GM12874 (cell line): Measurements from ENCODE around the gene RAB1B.

Experiments used
- TF ChIP-seq, protein P1 (sequence below): IDR thresholded peaks from 2 replicates; pipeline ENCODE4 v1.5.1; 2011; ENCODE audit warnings: low read depth, mild to moderate bottlenecking, control low read depth, low read length, moderate library complexity; ENCODE audit not compliant: insufficient read depth

The RAB1B gene

DNA sequence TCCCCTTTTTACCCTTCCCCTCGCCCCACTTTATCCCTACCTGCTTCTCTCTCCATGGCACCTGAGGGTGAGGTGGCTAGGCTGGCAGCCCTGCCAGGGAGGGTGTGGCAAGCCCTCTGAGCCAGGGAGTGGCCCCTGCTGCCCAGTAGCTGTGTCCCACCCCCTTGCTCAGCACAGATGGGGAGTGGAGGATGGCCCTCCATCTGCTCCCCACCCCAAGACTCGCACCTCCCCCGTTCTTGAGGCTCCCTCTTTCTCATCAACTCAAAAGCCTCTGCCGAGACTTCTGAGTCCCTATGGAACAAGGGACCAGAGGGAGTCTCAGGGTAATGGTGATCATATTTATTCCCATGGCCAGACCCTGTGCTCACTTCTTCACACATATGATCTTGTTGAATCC, 24.9 kb downstream of the RAB1B start:
- TF ChIP-seq, protein P1, sequence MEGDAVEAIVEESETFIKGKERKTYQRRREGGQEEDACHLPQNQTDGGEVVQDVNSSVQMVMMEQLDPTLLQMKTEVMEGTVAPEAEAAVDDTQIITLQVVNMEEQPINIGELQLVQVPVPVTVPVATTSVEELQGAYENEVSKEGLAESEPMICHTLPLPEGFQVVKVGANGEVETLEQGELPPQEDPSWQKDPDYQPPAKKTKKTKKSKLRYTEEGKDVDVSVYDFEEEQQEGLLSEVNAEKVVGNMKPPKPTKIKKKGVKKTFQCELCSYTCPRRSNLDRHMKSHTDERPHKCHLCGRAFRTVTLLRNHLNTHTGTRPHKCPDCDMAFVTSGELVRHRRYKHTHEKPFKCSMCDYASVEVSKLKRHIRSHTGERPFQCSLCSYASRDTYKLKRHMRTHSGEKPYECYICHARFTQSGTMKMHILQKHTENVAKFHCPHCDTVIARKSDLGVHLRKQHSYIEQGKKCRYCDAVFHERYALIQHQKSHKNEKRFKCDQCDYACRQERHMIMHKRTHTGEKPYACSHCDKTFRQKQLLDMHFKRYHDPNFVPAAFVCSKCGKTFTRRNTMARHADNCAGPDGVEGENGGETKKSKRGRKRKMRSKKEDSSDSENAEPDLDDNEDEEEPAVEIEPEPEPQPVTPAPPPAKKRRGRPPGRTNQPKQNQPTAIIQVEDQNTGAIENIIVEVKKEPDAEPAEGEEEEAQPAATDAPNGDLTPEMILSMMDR, result no peak

GRCh38 chr11:66293777-66294625, 25.6 kb downstream of the RAB1B start:
- TF ChIP-seq, protein P1, result no peak

- TF ChIP-seq, protein P1, result no peak
Measured at GRCh38 chr11:66294626-66295620, 26.5 kb downstream of the RAB1B start.

- TF ChIP-seq, protein P1, result no peak
Measured at GRCh38 chr11:66297610-66298009, 29.2 kb downstream of the RAB1B start.

- TF ChIP-seq, protein P1, result no peak
Measured at GRCh38 chr11:66299186-66299585, 30.7 kb downstream of the RAB1B start.

DNA sequence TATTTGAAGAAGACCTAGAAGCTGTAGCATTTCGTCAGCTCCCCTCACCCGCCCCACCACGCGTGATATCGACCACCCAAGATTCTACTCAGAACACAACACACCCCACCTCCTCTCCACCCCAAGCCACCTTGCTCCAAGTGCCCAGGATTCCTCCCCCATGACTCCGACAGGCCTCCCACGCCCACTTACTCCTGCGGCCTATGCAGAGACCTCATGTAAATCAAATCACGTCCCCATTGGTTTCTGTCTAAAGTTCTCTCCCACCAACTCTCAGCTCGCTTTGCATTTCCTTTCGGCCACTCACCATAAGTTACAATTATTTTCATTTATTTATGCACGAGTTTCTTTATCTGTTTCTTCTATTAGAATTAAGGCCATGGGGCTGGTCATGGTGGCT, 34.2 kb downstream of the RAB1B start:
- TF ChIP-seq, protein P1, result no peak

- TF ChIP-seq, protein P1, result no peak
Measured at GRCh38 chr11:66309475-66309874, 41.0 kb downstream of the RAB1B start.
